GM12878 (cell line): ENCODE results near the gene NPPB. TPM values are rescaled to one million over a fixed set of nuclear protein-coding genes. Genes with fewer than 3 reads are reported as not detected.

Source experiments
- ATAC-seq: fragments of 200-7000 bp; cut with Tn5 transposase; 3 replicates; pipeline ENCODE4 v1.9.1; 2020; ENCODE audit warnings: mild to moderate bottlenecking, moderate library complexity
- BruUV-seq: library from RNA; stranded (reverse); fragments of 400-500 nt; replicated peaks from 2 replicates; lab custom pipeline; 2021; lab: Mats Ljungman, UMichigan
- CTCF ChIA-PET: fragments of 300-600 bp; sonication (Branson Sonifier 250); formaldehyde crosslinking; extraction: SDS; loops from one replicate; lab custom pipeline; 2021; ENCODE audit warnings: inconsistent platforms; lab: Yijun Ruan, JAX
- POLR2A ChIA-PET: fragments of 350-600 bp; formaldehyde crosslinking; extraction: SDS; loops from one replicate; lab custom pipeline; 2021; ENCODE audit warnings: inconsistent platforms; lab: Charles Lee
- RAD21 ChIA-PET: fragments of 300-600 bp; sonication (Branson Sonifier 250); formaldehyde crosslinking; loops from one replicate; lab custom pipeline; 2023; ENCODE audit warnings: antibody characterized with exemption; ENCODE audit not compliant: unreplicated experiment; lab: Charles Lee
- SMC1A ChIA-PET: fragments of 300-600 bp; sonication (Branson Sonifier 250); formaldehyde crosslinking; loops from one replicate; lab custom pipeline; 2023; ENCODE audit not compliant: unreplicated experiment, uncharacterized antibody; lab: Charles Lee
- DNase-seq: peaks from one replicate; pipeline ENCODE4 v3.0.0-alpha.2; 2011; ENCODE audit warnings: low read depth, low spot score
- FAIRE-seq: peaks from 3 replicates; lab custom pipeline; 2011; peaks lifted over from hg19 to GRCh38; lab: Jason Lieb, UNC
- H2AFZ ChIP-seq: 2 replicates; pipeline ENCODE4 v1.6.0; 2011; ENCODE audit warnings: low read depth, low read length, control low read depth; ENCODE audit not compliant: control insufficient read depth
- H3K27ac ChIP-seq: 2 replicates; pipeline ENCODE4 v1.5.1; 2011; ENCODE audit warnings: control low read depth; ENCODE audit not compliant: control insufficient read depth, insufficient read depth
- H3K27me3 ChIP-seq, 2 experiments: replicated peaks in 1 of 2; 2 replicates each; pipeline versions ENCODE4 v1.6.0 to v1.6.1; 2011; ENCODE audit warnings: low read length in 1 of 2; ENCODE audit not compliant: control insufficient read depth in 2 of 2, insufficient read depth in 2 of 2
- H3K36me3 ChIP-seq, 2 experiments: 2 replicates each; pipeline ENCODE4 v1.5.1; 2011; ENCODE audit warnings: low read length in 1 of 2; ENCODE audit not compliant: control insufficient read depth in 2 of 2, insufficient read depth in 2 of 2
- H3K4me1 ChIP-seq: 2 replicates; pipeline ENCODE4 v1.6.1; 2011; ENCODE audit warnings: mild to moderate bottlenecking, low read length, moderate library complexity, mixed read lengths; ENCODE audit not compliant: control insufficient read depth, insufficient read depth
- H3K4me2 ChIP-seq: 2 replicates; pipeline ENCODE4 v1.6.0; 2011; ENCODE audit warnings: control low read depth; ENCODE audit not compliant: control insufficient read depth, insufficient read depth
- H3K4me3 ChIP-seq: fragments of 200-600 bp; sonication (generic); 2 replicates; pipeline ENCODE4 v1.5.1; 2016
- H3K79me2 ChIP-seq: 2 replicates; pipeline ENCODE4 v1.6.0; 2011; ENCODE audit warnings: low read length; ENCODE audit not compliant: control insufficient read depth, insufficient read depth
- H3K9ac ChIP-seq: 2 replicates; pipeline ENCODE4 v1.8.0; 2011; ENCODE audit warnings: low read length, control low read depth, mixed read lengths; ENCODE audit not compliant: control insufficient read depth, insufficient read depth
- H3K9me3 ChIP-seq: replicated peaks from 3 replicates; pipeline ENCODE4 v1.5.1; 2011; ENCODE audit warnings: mild to moderate bottlenecking, low read length; ENCODE audit not compliant: control insufficient read depth, insufficient read depth
- H4K20me1 ChIP-seq: 2 replicates; pipeline ENCODE4 v1.6.0; 2011; ENCODE audit not compliant: control insufficient read depth, insufficient read depth
- MXI1 ChIP-seq: fragments of 150-350 bp; IDR thresholded peaks from 2 replicates; pipeline ENCODE4 v1.6.1; 2011; ENCODE audit warnings: low read depth, mild to moderate bottlenecking, inconsistent platforms, low read length, improper control_type of control experiment
- TCF3 ChIP-seq: IDR thresholded peaks from 2 replicates; pipeline ENCODE4 v1.6.1; 2012; ENCODE audit warnings: low read depth, mild to moderate bottlenecking, low read length, borderline replicate concordance; ENCODE audit not compliant: insufficient read depth
- WGBS: methylation state at CpG from one replicate; pipeline ENCODE4 v1.1.6; 2016; ENCODE audit warnings: low lambda C conversion rate; ENCODE audit not compliant: insufficient replicate concordance, insufficient coverage; ENCODE audit errors: missing lambda C conversion rate; 5-methylcytosine and 5-hydroxymethylcytosine counted together
- in situ Hi-C: fragments of 300-500 bp; cut with MboI; formaldehyde crosslinking; loops from 9 replicates; pipeline ENCODE4 v1.14.3; 2018; ENCODE audit warnings: mixed read lengths
- intact Hi-C: fragments of 100-400 bp; cut with micrococcal nuclease; formaldehyde crosslinking; loops from one replicate; pipeline ENCODE4 v1.14.2; 2022; ENCODE audit not compliant: unreplicated experiment
- polyA plus RNA-seq, 11 experiments: library from polyadenylated mRNA; depleted of rRNA in 4 of 11; unstranded in 6 of 11; stranded (reverse) in 5 of 11; fragments of >200 nt; fragmentation: Nextera tagmentation in 4 of 11; fragmentation: Illumina TruSeq in 1 of 11; extraction: Ambion mirVana in 4 of 11; extraction: Trizol in 1 of 11; gene quantifications; 1 replicate in 1 of 11; 2 replicates in 10 of 11; pipeline versions ENCODE4 v1.2.1 to v1.2.3, GENCODE V29; 2011 to 2016; ENCODE audit warnings: inconsistent platforms in 2 of 11, missing spikeins in 2 of 11, low read depth in 1 of 11
- total RNA-seq, 4 experiments: library from RNA; depleted of rRNA in 3 of 4; stranded (reverse); fragments of >200 nt in 3 of 4; fragmentation: Illumina TruSeq in 1 of 4; extraction: Trizol in 1 of 4; gene quantifications; 2 replicates each; pipeline versions ENCODE4 v1.2.1 to v1.2.3, GENCODE V29; 2013 to 2021
- TF ChIP-seq, protein P1 (sequence below): fragments of 450-650 bp; IDR thresholded peaks from 2 replicates; pipeline ENCODE4 v1.6.1; 2016; ENCODE audit warnings: mild to moderate bottlenecking, moderate library complexity, borderline replicate concordance
- TF ChIP-seq, protein P2 (sequence below): IDR thresholded peaks from 2 replicates; pipeline ENCODE4 v1.6.1; 2012; ENCODE audit warnings: mild to moderate bottlenecking, low read depth, low read length
- TF ChIP-seq, protein P3 (sequence below): fragments of 450-650 bp; formaldehyde crosslinking; IDR thresholded peaks from 2 replicates; pipeline ENCODE4 v1.4.0; 2022; ENCODE audit warnings: mild to moderate bottlenecking, moderate library complexity

The NPPB gene
- total and polyA plus RNA-seq, 10 of the 15 experiments (the other 5 are each of a cell fraction or from before 2014, with no cell fraction given): not detected

DNA sequence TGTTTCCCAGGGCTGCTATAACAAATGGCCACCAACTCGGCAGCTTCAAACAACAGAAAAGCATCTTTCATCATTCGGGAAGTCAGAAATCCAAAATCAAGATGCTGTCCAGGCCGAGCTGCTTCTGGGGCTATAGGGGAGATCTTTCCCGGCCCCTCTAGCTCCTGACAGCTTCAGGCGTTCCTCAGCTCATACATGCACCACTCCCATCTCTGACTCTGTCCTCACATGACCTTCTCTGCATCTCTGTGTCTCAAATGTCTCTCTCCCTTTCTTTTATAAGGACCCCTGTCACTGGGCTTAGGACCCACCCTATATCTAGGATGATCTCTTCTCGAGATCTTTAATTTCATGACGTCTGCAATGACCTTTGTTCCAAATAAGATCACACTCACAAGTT, 13.8 kb upstream of the NPPB start:
- ChIA-PET SMC1A (no interaction called here), POLR2A (no interaction called here), RAD21 (interaction anchor here (0.6 to 1.1 kb wide), 2 partner anchors 34 to 195 kb away, joined by 3 read pairs; no protein-coding TSS in a partner anchor), CTCF (interaction anchor here (0.9 kb wide), 1 partner anchor 11 kb away, joined by 3 read pairs; no protein-coding TSS in a partner anchor)
- Histone ChIP-seq H3K4me2 (no peak overlapping the region), H3K27ac (no peak overlapping the region), H3K4me1 (no peaks in the 10 kb centered on the region), H3K27me3 (peaks cover 0 to 1% of the 10 kb centered on the region in 2 experiments; a peak in 1 of 4 replicates), H3K9ac (no peak overlapping the region), H3K4me3 (no peak overlapping the region), H4K20me1 (no peaks in the 10 kb centered on the region), H3K36me3 (no peaks in the 10 kb centered on the region), H3K9me3 (no peaks in the 10 kb centered on the region), H2AFZ (no peak overlapping the region), H3K79me2 (no peaks in the 10 kb centered on the region)
- FAIRE-seq (no peak), DNase-seq (no peak), ATAC-seq (no peak)
- 6% methylated on average over 7 of the region's 7 CpGs for WGBS
- intact Hi-C loops (no loop called here), in situ Hi-C loops (no loop called here)
- TF ChIP-seq TCF3: no peak
- TF ChIP-seq MXI1: no peak
- TF ChIP-seq, protein P1, sequence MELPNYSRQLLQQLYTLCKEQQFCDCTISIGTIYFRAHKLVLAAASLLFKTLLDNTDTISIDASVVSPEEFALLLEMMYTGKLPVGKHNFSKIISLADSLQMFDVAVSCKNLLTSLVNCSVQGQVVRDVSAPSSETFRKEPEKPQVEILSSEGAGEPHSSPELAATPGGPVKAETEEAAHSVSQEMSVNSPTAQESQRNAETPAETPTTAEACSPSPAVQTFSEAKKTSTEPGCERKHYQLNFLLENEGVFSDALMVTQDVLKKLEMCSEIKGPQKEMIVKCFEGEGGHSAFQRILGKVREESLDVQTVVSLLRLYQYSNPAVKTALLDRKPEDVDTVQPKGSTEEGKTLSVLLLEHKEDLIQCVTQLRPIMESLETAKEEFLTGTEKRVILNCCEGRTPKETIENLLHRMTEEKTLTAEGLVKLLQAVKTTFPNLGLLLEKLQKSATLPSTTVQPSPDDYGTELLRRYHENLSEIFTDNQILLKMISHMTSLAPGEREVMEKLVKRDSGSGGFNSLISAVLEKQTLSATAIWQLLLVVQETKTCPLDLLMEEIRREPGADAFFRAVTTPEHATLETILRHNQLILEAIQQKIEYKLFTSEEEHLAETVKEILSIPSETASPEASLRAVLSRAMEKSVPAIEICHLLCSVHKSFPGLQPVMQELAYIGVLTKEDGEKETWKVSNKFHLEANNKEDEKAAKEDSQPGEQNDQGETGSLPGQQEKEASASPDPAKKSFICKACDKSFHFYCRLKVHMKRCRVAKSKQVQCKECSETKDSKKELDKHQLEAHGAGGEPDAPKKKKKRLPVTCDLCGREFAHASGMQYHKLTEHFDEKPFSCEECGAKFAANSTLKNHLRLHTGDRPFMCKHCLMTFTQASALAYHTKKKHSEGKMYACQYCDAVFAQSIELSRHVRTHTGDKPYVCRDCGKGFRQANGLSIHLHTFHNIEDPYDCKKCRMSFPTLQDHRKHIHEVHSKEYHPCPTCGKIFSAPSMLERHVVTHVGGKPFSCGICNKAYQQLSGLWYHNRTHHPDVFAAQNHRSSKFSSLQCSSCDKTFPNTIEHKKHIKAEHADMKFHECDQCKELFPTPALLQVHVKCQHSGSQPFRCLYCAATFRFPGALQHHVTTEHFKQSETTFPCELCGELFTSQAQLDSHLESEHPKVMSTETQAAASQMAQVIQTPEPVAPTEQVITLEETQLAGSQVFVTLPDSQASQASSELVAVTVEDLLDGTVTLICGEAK: no peak
- TF ChIP-seq, protein P2, sequence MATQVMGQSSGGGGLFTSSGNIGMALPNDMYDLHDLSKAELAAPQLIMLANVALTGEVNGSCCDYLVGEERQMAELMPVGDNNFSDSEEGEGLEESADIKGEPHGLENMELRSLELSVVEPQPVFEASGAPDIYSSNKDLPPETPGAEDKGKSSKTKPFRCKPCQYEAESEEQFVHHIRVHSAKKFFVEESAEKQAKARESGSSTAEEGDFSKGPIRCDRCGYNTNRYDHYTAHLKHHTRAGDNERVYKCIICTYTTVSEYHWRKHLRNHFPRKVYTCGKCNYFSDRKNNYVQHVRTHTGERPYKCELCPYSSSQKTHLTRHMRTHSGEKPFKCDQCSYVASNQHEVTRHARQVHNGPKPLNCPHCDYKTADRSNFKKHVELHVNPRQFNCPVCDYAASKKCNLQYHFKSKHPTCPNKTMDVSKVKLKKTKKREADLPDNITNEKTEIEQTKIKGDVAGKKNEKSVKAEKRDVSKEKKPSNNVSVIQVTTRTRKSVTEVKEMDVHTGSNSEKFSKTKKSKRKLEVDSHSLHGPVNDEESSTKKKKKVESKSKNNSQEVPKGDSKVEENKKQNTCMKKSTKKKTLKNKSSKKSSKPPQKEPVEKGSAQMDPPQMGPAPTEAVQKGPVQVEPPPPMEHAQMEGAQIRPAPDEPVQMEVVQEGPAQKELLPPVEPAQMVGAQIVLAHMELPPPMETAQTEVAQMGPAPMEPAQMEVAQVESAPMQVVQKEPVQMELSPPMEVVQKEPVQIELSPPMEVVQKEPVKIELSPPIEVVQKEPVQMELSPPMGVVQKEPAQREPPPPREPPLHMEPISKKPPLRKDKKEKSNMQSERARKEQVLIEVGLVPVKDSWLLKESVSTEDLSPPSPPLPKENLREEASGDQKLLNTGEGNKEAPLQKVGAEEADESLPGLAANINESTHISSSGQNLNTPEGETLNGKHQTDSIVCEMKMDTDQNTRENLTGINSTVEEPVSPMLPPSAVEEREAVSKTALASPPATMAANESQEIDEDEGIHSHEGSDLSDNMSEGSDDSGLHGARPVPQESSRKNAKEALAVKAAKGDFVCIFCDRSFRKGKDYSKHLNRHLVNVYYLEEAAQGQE: no peak
- TF ChIP-seq, protein P3, sequence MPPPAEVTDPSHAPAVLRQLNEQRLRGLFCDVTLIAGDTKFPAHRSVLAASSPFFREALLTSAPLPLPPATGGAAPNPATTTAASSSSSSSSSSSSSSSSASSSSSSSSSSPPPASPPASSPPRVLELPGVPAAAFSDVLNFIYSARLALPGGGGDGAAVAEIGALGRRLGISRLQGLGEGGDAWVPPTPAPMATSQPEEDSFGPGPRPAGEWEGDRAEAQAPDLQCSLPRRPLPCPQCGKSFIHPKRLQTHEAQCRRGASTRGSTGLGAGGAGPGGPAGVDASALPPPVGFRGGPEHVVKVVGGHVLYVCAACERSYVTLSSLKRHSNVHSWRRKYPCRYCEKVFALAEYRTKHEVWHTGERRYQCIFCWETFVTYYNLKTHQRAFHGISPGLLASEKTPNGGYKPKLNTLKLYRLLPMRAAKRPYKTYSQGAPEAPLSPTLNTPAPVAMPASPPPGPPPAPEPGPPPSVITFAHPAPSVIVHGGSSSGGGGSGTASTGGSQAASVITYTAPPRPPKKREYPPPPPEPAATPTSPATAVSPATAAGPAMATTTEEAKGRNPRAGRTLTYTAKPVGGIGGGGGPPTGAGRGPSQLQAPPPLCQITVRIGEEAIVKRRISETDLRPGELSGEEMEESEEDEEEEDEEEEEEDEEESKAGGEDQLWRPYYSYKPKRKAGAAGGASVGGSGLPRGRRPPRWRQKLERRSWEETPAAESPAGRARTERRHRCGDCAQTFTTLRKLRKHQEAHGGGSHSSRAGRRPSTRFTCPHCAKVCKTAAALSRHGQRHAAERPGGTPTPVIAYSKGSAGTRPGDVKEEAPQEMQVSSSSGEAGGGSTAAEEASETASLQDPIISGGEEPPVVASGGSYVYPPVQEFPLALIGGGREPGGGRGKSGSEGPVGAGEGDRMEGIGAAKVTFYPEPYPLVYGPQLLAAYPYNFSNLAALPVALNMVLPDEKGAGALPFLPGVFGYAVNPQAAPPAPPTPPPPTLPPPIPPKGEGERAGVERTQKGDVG (CRISPR knock-in tag): no peak
- BruUV-seq: no TSS peak
